Raji (cell line): ENCODE measurements around the gene EEF1A1.

ENCODE experiments used
- POLR2A ChIP-seq: IDR thresholded peaks from 2 replicates; pipeline ENCODE4 v1.6.1; 2011; ENCODE audit warnings: low read depth, low read length, control low read depth; ENCODE audit not compliant: insufficient read depth

The EEF1A1 gene

DNA sequence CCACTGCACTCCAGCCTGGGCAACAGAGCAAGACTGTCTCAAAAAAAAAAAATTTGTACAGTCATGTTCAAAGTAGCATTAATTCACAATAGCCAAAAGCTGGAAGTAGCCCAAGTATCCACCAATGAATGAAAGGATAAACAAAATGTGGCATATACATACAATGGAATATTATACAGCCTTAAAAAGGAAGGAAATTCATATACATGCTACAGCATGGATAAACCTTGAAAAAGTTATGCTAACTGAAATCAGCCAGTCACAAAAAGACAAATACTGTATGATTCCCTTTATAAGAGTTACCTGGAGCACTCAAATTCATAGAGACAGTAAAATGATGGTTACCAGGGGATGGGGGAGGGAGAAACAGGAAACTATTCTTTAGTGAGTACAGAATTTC, 15.7 kb downstream of the EEF1A1 start:
- TF ChIP-seq POLR2A, result no peak

DNA sequence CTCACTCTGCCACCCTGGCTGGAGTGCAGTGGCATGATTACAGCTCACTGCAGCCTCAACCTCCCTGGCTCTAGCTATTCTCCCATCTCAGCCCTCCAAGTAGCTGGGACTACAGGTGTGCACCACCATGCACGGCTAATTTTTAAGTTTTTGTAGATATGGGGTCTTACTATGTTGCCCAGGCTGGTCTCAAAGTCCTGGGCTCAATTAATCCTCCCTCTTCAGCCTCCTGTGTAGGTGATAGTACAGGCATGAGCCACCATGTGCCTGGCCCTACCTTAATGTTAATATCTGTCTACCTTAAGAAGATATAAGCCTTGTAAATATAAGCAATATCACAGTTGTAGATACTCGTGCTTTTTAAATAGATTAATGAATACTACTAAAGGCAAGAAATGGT, 16.7 kb downstream of the EEF1A1 start:
- no peak for TF ChIP-seq POLR2A

GRCh38 chr6:73503027-73503772, 17.6 kb downstream of the EEF1A1 start:
- TF ChIP-seq POLR2A, result no peak

- no peak for TF ChIP-seq POLR2A
These were observed 22.9 kb downstream of the EEF1A1 start for GRCh38 chr6:73497915-73498314.

DNA sequence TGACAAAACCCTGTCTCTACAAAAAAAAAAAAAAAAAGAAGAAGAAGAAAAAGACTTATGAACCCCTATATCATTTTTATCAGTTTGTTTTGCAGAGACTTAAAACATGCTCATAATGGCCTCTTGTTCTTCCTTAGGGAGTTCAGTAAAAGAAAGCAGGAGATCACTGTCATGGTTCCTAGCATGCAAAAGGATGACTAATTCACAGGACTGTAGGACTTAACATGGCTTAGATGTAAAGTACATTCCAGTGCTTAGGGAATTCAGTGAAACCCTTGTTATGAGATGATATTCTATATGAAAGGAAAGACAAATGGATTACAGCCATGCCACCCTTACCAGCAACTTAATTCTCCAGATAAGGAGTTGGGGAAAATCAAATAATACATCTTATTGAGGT, 29.5 kb downstream of the EEF1A1 start:
- no peak for TF ChIP-seq POLR2A

DNA sequence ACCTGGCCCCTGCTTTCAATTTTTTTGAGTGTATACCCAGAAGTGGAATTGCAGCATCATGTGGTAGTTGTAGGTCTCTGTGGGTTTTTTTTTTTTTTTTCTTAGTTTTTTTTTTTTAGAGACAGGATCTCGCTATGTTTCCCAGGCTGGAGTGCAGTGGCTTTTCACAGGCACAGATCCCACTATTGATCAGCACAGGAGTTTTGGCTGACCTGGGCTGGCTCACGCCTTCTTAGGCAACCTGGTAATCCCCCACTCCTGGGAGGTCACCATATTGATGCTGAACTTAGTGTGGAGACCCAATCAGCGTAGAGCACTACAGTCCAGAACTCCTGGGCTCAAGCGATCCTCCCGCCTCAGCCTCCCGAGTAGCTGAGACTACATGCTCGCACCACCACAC, 33.4 kb downstream of the EEF1A1 start:
- TF ChIP-seq POLR2A, result no peak

DNA sequence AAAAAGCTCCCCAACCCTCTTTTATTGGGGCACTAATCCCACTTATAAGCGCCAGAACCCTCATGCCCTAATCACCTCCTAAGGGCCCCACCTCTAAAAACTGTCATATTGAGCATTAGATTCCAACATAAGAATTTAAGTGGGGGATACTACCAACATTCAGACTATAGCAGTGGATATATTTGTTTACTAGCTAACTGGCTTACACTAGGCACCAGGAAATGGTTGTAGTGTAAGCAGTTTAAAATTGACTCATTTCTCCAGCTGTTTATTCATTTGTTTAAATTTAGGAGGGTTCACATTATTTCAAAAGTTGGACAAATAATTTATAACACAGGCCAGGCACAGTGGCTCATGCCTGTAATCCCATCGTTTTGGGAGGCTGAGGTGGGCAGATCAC, 36.4 kb downstream of the EEF1A1 start:
- TF ChIP-seq POLR2A, result no peak

- TF ChIP-seq POLR2A, result no peak
These were observed 38.9 kb downstream of the EEF1A1 start for GRCh38 chr6:73481969-73482368.

DNA sequence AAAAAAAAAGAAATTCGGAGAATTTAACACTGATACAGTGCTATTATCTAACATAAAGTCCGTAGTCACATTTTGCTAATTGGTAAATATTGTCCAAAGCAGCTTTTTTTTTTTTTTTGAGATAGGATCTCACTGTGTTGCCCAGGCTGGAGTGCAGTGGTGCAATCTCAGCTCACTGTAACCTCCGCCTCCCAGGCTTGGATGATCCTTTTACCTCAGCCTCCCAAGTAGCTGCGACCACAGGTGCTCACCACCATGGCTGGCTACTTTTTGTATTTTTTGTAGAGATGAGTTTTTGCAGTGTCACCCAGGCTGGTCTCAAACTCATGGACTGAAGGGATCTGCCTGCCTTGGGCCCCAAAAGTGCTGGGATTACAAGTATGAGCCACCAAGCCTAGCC, 43.4 kb downstream of the EEF1A1 start:
- no peak for TF ChIP-seq POLR2A

DNA sequence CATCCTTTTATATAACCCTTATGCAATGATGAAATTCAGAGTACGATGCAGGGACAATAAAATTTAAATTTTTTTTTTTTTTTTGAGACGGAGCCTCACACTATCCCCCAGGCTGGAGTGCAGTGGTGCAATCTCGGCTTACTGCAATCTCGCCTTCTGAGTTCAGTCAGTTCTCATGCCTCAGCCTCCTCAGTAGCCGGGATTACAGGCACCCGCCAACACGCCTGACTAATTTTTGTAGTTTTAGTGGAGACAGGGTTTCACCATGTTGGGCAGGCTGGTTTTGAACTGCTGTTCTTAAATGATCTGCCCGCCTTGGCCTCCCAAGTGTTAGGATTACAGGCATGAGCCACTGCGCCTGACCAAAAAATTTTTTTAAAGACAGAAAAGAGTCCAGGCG, 44.1 kb downstream of the EEF1A1 start:
- no peak for TF ChIP-seq POLR2A

DNA sequence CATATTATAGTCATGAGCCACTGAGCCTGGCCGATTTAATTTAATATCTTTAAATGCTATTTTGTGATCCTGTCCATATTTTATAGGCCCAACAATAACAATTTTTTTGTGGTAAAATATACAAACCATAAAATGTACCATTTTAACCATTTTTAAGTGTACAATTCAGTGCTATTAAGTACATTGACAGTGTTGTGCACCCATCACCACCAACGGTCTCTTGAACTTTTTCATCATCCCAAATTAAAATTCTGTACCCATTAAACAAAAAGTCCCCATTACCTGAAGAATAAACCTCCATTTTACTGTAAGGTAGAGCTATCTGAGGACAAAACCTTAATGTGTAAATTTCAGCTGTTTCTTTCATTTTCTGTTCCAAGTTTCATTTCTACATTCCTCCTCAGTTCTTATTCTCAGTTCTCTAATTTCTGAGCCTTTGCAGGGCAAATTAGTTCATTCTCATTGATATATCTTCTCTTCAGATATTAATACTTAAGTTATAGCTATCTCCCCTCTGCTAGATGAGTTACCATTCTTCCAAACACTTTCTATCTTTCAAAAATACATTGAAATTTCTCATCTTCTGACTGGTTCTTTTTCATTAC, 49.0 kb downstream of the EEF1A1 start:
- TF ChIP-seq POLR2A, result no peak
